Activated naive CD8-positive, alpha-beta T cell (primary cell): ENCODE measurements around the gene SP2.

Experiments
- H3K27ac Mint-ChIP-seq: one replicate; pipeline ENCODE4 v1.8.0; 2021; ENCODE audit warnings: mixed read lengths
- H3K27me3 Mint-ChIP-seq: one replicate; pipeline ENCODE4 v1.8.0; 2021; ENCODE audit warnings: mixed read lengths
- H3K36me3 Mint-ChIP-seq: one replicate; pipeline ENCODE4 v1.8.0; 2021; ENCODE audit warnings: mixed read lengths
- H3K4me1 Mint-ChIP-seq: one replicate; pipeline ENCODE4 v1.8.0; 2021; ENCODE audit warnings: low read depth, mixed read lengths
- H3K4me3 Mint-ChIP-seq: one replicate; pipeline ENCODE4 v1.8.0; 2021; ENCODE audit warnings: mild to moderate bottlenecking, mixed read lengths
- H3K9me3 Mint-ChIP-seq: one replicate; pipeline ENCODE4 v1.8.0; 2021; ENCODE audit warnings: low read depth, mixed read lengths

SP2 gene

DNA sequence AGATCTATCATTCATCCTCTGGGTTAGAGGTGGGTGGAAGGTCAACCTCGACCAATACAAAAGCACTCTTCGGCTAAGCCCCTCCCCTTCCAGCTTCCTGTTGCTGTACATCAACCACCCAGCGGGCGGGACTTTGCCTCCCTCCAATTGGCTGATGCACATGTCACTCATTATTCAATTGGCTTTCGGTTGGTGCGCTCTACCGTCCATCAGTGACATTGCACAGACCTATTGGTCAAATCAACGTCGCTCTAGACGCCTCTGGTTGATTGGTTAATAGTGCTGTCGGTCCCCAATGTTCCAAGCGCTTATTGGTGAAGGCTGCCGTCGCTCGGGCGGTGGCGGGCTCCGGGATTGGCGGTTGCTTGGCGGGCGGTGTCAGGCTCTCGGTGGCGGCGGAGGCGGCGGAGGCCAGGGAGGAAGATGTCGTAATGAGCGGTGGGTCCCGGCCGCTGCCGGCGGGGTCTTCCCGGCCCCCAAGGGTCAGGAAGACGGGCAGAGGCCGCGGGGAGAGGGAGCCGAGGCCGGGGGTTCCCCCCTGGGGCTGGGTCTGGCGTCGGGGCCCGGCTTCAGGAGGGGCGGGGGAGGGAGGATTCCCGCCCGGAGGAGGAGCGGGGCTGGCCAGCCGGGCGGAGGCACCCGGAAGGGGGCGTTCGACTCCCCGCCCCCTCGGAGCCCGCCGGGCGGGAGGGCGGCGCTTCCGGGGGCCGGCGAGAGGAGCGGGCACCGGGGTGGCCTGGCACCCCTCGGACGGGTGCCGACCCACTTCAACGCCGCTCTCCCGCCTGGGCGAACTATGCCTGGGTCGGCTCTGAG is at the start of gene SP2:
Gene SP2, plus strand, starts transcription at position 381 of the 816 bp plus-strand sequence. Its CDS starts 51 bp downstream, at position 432.
- peaks cover 40% of the 10 kb centered on the region for H3K4me1 Mint-ChIP-seq
- H3K4me3 Mint-ChIP-seq = peak within 1 kb of the TSS; percentile 97
- no peaks in the 10 kb centered on the region for H3K27me3 Mint-ChIP-seq
- H3K36me3 Mint-ChIP-seq = peaks cover 3% of the 10 kb centered on the region
- no peaks in the 10 kb centered on the region for H3K9me3 Mint-ChIP-seq
- peak within 1 kb of the TSS; percentile 96 for H3K27ac Mint-ChIP-seq

DNA sequence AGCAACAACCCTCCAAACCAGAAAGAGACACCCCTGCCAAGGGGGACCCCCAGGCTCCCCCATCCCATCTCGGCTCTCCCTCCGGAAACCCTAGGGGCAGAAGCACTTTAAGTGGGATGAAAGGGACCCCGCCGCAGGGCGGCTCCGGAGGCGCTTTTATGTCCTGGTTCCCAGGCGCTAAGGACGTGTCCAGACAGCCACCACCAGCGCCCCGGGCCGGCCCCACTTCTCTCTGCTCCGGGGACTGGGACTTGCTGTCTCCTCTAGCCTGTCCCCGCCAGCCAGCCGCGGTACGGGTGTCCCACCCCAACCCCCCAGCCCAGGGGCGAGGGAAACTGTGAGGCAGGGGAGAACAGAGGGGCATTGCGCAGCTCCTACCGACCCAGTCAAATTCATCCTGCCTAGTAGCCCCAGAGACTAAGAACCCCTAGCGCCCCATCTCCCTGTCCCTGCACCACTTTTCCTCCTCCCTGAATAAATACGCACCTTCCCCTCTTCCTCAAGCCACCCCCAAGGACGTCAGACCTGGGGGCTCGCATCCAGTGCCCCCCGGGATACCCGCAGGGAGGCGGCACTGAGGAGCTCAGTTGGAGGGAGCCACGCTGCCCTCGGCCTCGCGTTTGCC is 49.2 kb upstream of the SP2 start:
- Mint-ChIP-seq H3K4me1 (peaks cover 23% of the 10 kb centered on the region), H3K27ac (no peak overlapping the region), H3K9me3 (no peaks in the 10 kb centered on the region), H3K36me3 (no peaks in the 10 kb centered on the region), H3K27me3 (peaks cover 28% of the 10 kb centered on the region), H3K4me3 (no peak overlapping the region)

DNA sequence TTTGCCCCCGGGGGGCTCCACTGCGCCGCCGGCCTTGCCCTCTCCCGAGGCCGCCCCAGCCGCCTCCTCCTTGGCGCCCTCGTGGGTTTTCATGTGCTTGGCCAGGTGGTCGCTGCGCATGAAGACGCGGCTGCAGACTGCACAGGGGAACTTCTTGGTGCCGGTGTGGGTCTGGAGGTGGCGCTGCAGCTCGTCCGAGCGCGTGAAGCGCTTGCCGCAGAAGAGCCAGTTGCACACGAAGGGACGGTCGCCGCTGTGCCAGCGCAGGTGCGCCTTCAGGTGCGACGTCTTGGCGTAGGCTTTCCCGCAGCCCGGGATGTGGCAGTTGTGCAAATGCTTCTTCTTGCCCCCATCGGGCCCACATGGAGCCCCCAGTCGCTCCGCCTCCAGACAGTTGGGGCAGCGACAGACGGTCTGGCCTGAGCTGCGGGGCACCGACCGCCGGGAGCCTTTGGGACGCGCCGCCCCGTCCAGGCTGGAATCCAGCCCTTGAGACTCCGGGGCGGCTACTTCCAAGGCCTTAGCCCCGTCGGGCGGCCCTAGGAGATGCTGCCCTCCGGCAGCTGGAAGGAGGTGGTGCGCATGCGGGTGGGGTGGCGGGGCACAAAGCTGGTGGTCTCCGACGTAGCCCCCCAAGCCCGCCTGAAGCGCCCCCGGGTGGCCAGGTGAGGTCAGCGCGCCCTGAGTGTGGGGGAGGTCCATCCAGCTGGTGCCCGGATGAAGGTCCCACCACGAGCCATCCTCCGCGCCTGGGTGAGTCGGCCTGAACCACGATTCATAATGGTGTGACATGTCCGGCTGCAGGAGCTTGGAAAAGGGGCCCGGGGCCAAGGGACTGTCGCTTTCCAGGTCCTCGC is 48.5 kb upstream of the SP2 start:
- H3K9me3 Mint-ChIP-seq = no peaks in the 10 kb centered on the region
- H3K4me3 Mint-ChIP-seq = no peak overlapping the region
- no peaks in the 10 kb centered on the region for H3K36me3 Mint-ChIP-seq
- H3K27me3 Mint-ChIP-seq = peaks cover 35% of the 10 kb centered on the region
- peaks cover 24% of the 10 kb centered on the region for H3K4me1 Mint-ChIP-seq
- no peak overlapping the region for H3K27ac Mint-ChIP-seq

DNA sequence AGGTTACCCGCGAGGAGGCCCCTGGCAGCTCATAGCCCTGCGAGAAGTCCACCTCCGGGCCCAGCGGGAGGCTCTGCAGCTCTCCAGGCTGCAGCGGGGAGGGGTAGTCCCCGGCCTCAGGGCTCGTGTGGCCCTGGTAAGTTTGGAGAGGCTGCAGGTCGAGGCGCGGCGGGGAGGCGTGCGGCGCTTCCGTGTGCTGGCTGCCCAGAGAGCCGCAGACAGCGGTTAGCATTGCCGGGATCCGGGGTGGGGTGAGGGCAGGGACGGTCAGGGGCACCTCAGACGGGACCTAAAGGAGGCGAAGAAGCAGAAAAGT is 47.9 kb upstream of the SP2 start:
- Mint-ChIP-seq H3K36me3 (no peaks in the 10 kb centered on the region), H3K9me3 (no peaks in the 10 kb centered on the region), H3K27me3 (peaks cover 36% of the 10 kb centered on the region), H3K4me1 (peaks cover 20% of the 10 kb centered on the region), H3K27ac (no peak overlapping the region), H3K4me3 (no peak overlapping the region)

DNA sequence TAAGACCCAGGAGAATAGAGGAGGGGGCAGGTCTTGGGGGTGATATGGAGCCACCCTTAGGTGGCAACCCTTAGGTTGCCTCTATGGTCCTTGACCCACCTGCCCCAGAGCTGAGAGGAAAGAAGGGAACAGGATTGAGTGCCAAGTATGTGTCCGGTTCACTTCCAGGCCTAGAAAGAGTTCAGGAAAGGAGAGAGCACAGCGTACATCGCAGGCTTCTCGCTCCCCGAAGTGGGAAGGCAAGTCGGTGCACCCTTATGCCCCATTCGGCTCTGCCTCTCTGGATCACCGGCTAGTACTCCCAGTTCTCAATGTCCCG is 45.7 kb upstream of the SP2 start:
- H3K4me1 Mint-ChIP-seq = peaks cover 22% of the 10 kb centered on the region
- H3K27me3 Mint-ChIP-seq = peaks cover 49% of the 10 kb centered on the region
- no peaks in the 10 kb centered on the region for H3K36me3 Mint-ChIP-seq
- H3K27ac Mint-ChIP-seq = no peak overlapping the region
- peak overlapping the region; percentile 66 for H3K4me3 Mint-ChIP-seq
- no peaks in the 10 kb centered on the region for H3K9me3 Mint-ChIP-seq

GRCh38 chr17:47850692-47851573 is 45.1 kb upstream of the SP2 start, which contains the start of gene SP6:
Gene SP6, minus strand, starts transcription at chr17:47851163. Its CDS starts 2,734 bp downstream, at chr17:47848429.
- H3K27ac Mint-ChIP-seq = no peak within 1 kb of the TSS
- no peaks in the 10 kb centered on the region for H3K36me3 Mint-ChIP-seq
- H3K4me3 Mint-ChIP-seq = peak within 1 kb of the TSS; percentile 66
- H3K9me3 Mint-ChIP-seq = no peaks in the 10 kb centered on the region
- peaks cover 50% of the 10 kb centered on the region for H3K27me3 Mint-ChIP-seq
- H3K4me1 Mint-ChIP-seq = peaks cover 22% of the 10 kb centered on the region

DNA sequence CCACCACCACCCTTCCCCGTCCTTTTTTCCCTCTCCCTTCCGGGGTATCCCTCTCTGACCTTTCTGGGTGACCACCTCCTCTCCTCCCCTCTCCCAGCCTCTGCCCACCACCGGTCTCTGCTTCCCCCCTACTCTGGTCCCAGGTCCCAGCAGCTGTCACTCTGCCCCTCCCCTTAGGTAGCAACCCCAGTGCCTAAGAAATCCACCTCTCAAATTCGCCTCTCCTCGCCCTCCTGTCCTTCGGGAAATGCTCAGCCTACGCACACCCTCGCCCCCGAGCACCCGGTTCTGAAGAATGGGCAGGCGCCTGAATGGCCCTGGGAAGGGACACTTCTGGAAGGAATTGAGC is 44.3 kb upstream of the SP2 start:
- Mint-ChIP-seq H3K27me3 (peaks cover 46% of the 10 kb centered on the region), H3K4me3 (peak overlapping the region; percentile 66), H3K36me3 (no peaks in the 10 kb centered on the region), H3K27ac (no peak overlapping the region), H3K9me3 (no peaks in the 10 kb centered on the region), H3K4me1 (peaks cover 22% of the 10 kb centered on the region)

DNA sequence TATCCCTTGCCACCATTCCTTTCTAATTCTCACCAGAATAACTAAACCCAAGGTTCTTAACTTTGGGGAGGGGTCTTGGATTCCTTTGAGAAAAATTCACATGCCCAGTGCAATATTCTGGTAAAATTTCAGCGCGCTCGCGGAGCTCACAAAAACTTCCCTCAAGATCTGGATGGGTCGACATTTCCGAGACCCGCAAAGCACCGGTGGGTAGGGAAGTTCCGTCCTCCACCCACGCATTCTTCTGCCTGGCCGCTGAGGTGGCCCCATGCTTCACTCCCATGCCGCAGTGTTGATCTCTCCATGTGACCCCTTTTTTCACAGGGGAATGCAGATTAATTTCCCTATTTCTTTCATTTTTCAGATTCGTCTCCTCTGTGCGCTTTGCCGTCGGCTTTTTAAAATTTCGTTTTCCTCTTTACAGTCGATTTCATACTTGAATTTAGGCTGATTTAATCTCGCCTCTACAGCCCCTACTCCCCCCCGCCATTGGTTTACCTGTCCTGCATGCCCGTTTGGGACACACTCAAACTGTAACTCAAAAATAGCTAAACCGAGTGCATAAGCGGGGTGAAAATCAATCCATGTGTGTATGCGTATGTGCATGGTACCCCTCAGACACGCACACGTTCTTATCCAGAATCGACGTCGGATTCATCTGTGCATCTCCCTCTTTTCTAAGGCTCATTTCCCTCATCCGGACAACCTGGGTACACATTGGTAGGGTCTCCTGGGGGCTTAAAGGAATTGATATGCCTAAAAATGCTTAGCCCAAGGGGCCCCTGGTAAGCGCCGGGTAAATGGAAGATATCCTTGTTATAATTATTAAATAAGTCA is 43.7 kb upstream of the SP2 start:
- Mint-ChIP-seq H3K27ac (no peak overlapping the region), H3K4me1 (peaks cover 19% of the 10 kb centered on the region), H3K4me3 (peak overlapping the region; percentile 66), H3K9me3 (no peaks in the 10 kb centered on the region), H3K36me3 (no peaks in the 10 kb centered on the region), H3K27me3 (peaks cover 47% of the 10 kb centered on the region)

DNA sequence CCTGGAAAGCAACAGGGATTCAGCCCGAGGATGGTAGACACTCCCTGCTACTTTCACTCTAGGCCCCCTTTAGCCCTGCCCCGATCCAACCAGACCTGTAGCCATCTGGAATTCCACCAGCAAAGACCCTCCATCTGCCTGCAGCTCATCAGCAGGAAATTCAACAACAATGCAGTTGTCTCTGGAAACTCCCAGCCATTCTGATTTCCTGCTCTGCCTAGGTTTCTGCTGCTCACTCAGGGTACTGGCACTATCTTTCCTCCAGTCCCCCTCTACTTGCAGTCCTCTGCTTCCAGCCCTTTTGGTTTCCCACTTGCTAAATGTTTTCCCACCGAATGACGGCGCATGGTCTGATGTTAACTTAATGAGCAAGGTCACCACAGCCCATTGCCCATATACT is 42.4 kb upstream of the SP2 start:
- Mint-ChIP-seq H3K27me3 (peaks cover 45% of the 10 kb centered on the region), H3K4me3 (no peak overlapping the region), H3K4me1 (peaks cover 19% of the 10 kb centered on the region), H3K9me3 (no peaks in the 10 kb centered on the region), H3K36me3 (no peaks in the 10 kb centered on the region), H3K27ac (no peak overlapping the region)

DNA sequence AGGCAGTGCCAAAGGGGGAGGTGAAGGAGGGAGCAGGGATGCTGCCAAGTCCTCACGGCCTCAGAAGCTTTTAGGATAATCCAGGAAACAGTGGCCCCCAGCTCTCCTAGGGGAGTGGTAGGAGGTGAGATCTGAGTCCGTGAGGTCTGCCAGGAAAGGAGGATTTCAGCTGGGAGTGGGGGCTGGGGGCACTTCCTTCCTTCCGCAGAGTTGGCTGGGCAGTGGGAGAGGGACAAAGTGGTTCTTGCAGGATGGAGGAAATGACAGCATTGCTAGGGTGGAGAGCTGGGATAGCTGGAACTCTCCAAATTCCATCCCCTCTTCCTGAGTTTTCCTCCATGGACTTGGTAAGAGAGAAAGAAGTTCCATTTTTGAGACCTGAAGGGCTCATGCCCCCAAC is 40.3 kb upstream of the SP2 start:
- Mint-ChIP-seq H3K4me1 (peaks cover 11% of the 10 kb centered on the region), H3K9me3 (no peaks in the 10 kb centered on the region), H3K27me3 (peaks cover 33% of the 10 kb centered on the region), H3K27ac (no peak overlapping the region), H3K4me3 (no peak overlapping the region), H3K36me3 (no peaks in the 10 kb centered on the region)

- Mint-ChIP-seq H3K9me3 (no peaks in the 10 kb centered on the region), H3K27ac (no peak overlapping the region), H3K36me3 (no peaks in the 10 kb centered on the region), H3K4me1 (peaks cover 10% of the 10 kb centered on the region), H3K4me3 (no peak overlapping the region), H3K27me3 (peaks cover 32% of the 10 kb centered on the region)
Observed at GRCh38 chr17:47856830-47857229, 39.2 kb upstream of the SP2 start.

- Mint-ChIP-seq H3K9me3 (no peaks in the 10 kb centered on the region), H3K4me3 (no peak overlapping the region), H3K27ac (no peak overlapping the region), H3K4me1 (peaks cover 7% of the 10 kb centered on the region), H3K36me3 (no peaks in the 10 kb centered on the region), H3K27me3 (peaks cover 24% of the 10 kb centered on the region)
Observed at GRCh38 chr17:47857551-47858455, 38.2 kb upstream of the SP2 start.

DNA sequence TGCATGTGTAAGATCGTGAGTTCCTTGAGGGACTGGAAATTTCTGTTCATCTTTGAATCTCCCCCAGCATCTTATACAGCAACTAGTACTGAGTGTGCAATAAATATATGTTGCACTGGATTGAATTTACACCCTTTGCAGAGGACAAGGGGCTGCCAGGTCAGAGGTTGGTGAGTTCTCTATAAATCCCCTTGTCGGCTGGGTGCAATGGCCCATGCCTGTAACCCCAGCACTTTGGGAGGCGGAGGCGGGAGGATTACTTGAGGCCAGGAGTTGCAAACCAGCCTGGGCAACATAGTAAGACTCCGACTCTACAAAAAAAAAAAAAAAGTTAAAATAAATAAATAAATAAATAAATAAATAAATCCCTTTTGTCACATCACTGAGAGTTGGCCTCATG is 35.6 kb upstream of the SP2 start:
- Mint-ChIP-seq H3K4me1 (peaks cover 14% of the 10 kb centered on the region), H3K4me3 (no peak overlapping the region), H3K27ac (no peak overlapping the region), H3K9me3 (no peaks in the 10 kb centered on the region), H3K36me3 (no peaks in the 10 kb centered on the region), H3K27me3 (peaks cover 8% of the 10 kb centered on the region)
